PC-3 (cell line): ENCODE data around the gene NIPAL3.

Experiments used
- CTCF ChIP-seq: fragments of 300-600 bp; sonication (generic); conservative IDR thresholded peaks from 2 replicates; pipeline ENCODE4 v1.5.1; 2017; ENCODE audit warnings: antibody characterized with exemption, low read depth, mild to moderate bottlenecking, low read length
- EZH2 ChIP-seq: fragments of 300-600 bp; sonication (generic); IDR thresholded peaks from one replicate; pipeline ENCODE4 v1.6.1; 2017; ENCODE audit warnings: antibody characterized with exemption, mild to moderate bottlenecking, low read length; ENCODE audit not compliant: unreplicated experiment

- TF ChIP-seq EZH2 = no peak
- TF ChIP-seq CTCF = no peak
Measured at GRCh38 chr1:24438423-24438901, 22.9 kb downstream of the NIPAL3 start.
